Esophagus muscularis mucosa (tissue), 4 donors: Measurements from ENCODE around the gene ADAMTS13. TPM values are rescaled to one million over a fixed set of nuclear protein-coding genes. Genes with fewer than 3 reads are reported as not detected.
"Not testable (repeated sequence)": the region's sequence is repeated elsewhere in the genome, so short reads cannot be mapped to it uniquely, and the experiment has no call there.

Experiments used
- DNase-seq: peaks from one replicate; pipeline ENCODE4 v3.0.0-alpha.2; 2017; ENCODE audit errors: extremely low spot score
- H3K27ac ChIP-seq, 4 donors: fragments of 200-600 bp; sonication (generic); replicated peaks in 1 of 4; 1 replicate in 3 of 4; 2 replicates in 1 of 4; pipeline ENCODE4 v1.5.1; 2016 to 2019; ENCODE audit warnings: mild to moderate bottlenecking in 1 of 4
- H3K27me3 ChIP-seq, 4 donors: fragments of 200-600 bp; sonication (generic); one replicate each; pipeline versions ENCODE4 v1.5.1 to v1.6.0; 2016 to 2019
- H3K36me3 ChIP-seq, 4 donors: fragments of 200-600 bp; sonication (generic); one replicate each; pipeline ENCODE4 v1.5.1; 2016 to 2019
- H3K4me1 ChIP-seq, 4 donors: fragments of 200-600 bp; sonication (generic); one replicate each; pipeline ENCODE4 v1.5.1; 2016 to 2019
- H3K4me3 ChIP-seq, 4 donors: fragments of 200-600 bp; sonication (generic); 1 replicate in 2 of 4; 2 replicates in 2 of 4; pipeline ENCODE4 v1.5.1; 2016 to 2019; ENCODE audit warnings: mild to moderate bottlenecking in 4 of 4, moderate library complexity in 1 of 4
- H3K9me3 ChIP-seq, 4 donors: fragments of 200-600 bp; sonication (generic); 1 replicate in 3 of 4; 2 replicates in 1 of 4; pipeline ENCODE4 v1.5.1; 2016 to 2019
- EP300 ChIP-seq: sonication (generic); formaldehyde crosslinking; IDR thresholded peaks from one replicate; pipeline ENCODE4 v1.6.1; 2017; ENCODE audit warnings: antibody characterized with exemption
- POLR2A ChIP-seq: fragments of 450-650 bp; IDR thresholded peaks from one replicate; pipeline ENCODE4 v1.6.1; 2017; ENCODE audit warnings: antibody characterized with exemption, moderate library complexity, mild to moderate bottlenecking, low read depth
- POLR2AphosphoS5 ChIP-seq, 2 donors: sonication (generic); formaldehyde crosslinking; IDR thresholded peaks; one replicate each; pipeline ENCODE4 v1.6.1; 2017; ENCODE audit warnings: antibody characterized with exemption in 2 of 2
- WGBS: methylation state at CpG from one replicate; pipeline ENCODE4 v1.1.5; 2018; 5-methylcytosine and 5-hydroxymethylcytosine counted together
- intact Hi-C: fragments of 100-400 bp; cut with DNase I; formaldehyde crosslinking; loops from one replicate; pipeline ENCODE4 v1.15.1; 2023
- total RNA-seq, 4 donors: library from RNA; depleted of rRNA; stranded (reverse); fragments of >200 nt; gene quantifications; one replicate each; pipeline versions ENCODE4 v1.1.0 to v1.2.1, GENCODE V29; 2016
- TF ChIP-seq, protein P1 (sequence below), 3 experiments: fragments of 200-600 bp in 2 of 3; fragments of 450-650 bp in 1 of 3; sonication (generic) in 2 of 3; IDR thresholded peaks; one replicate each; pipeline ENCODE4 v1.5.1; 2017 to 2019; ENCODE audit warnings: antibody characterized with exemption in 3 of 3, mild to moderate bottlenecking in 2 of 3, moderate library complexity in 1 of 3

Gene ADAMTS13
- total RNA-seq, 4 donors from 2014 or later, result 1.3 to 1.7 (median 1.4) TPM

DNA sequence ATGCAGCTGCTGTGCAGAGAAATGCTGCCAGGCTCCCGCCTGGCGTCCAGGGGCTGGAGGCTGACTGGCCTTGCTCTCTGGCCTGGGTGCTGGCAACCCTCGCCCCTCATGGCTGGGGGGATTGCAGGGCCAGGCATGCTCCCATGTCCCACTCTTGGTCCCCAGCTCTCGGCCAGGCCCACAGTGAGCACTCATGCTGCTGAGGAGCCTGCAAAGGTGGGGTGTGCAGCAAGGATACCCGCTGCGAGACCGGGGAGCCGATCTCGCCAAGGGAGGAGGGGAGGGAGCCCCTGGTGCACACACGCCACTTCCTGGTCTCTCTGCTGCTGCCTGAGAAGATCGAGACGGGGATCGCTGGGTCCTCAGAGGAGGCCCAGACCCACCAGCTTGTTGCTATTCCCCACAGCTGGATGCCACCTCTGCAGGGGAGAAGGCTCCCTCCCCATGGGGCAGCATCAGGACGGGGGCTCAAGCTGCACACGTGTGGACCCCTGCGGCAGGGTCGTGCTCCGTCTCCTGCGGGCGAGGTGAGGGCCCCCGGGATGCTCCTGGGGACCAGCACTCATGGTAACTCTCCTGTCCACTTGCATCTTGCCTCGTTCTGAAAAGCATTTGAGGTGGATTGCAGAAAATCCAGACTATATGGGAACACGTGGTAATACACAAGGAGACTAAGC, 23.3 kb downstream of the ADAMTS13 start:
- no peak overlapping the region for H3K27ac ChIP-seq
- no peak for TF ChIP-seq EP300
- TF ChIP-seq POLR2AphosphoS5 (IDR thresholded peaks at IDR 0.05), result no peak
- TF ChIP-seq POLR2A, result no peak
- TF ChIP-seq, protein P1, sequence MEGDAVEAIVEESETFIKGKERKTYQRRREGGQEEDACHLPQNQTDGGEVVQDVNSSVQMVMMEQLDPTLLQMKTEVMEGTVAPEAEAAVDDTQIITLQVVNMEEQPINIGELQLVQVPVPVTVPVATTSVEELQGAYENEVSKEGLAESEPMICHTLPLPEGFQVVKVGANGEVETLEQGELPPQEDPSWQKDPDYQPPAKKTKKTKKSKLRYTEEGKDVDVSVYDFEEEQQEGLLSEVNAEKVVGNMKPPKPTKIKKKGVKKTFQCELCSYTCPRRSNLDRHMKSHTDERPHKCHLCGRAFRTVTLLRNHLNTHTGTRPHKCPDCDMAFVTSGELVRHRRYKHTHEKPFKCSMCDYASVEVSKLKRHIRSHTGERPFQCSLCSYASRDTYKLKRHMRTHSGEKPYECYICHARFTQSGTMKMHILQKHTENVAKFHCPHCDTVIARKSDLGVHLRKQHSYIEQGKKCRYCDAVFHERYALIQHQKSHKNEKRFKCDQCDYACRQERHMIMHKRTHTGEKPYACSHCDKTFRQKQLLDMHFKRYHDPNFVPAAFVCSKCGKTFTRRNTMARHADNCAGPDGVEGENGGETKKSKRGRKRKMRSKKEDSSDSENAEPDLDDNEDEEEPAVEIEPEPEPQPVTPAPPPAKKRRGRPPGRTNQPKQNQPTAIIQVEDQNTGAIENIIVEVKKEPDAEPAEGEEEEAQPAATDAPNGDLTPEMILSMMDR (IDR thresholded peaks at IDR 0.05), result no peak
- no peaks in the 10 kb centered on the region for H3K27me3 ChIP-seq
- no peak overlapping the region for H3K4me3 ChIP-seq
- no peaks in the 10 kb centered on the region for H3K36me3 ChIP-seq
- 83% methylated on average over 11 of the region's 23 CpGs for WGBS
- H3K9me3 ChIP-seq, result no peaks in the 10 kb centered on the region
- intact Hi-C loops, result no loop called here
- no peak for DNase-seq
- no peaks in the 10 kb centered on the region for H3K4me1 ChIP-seq

DNA sequence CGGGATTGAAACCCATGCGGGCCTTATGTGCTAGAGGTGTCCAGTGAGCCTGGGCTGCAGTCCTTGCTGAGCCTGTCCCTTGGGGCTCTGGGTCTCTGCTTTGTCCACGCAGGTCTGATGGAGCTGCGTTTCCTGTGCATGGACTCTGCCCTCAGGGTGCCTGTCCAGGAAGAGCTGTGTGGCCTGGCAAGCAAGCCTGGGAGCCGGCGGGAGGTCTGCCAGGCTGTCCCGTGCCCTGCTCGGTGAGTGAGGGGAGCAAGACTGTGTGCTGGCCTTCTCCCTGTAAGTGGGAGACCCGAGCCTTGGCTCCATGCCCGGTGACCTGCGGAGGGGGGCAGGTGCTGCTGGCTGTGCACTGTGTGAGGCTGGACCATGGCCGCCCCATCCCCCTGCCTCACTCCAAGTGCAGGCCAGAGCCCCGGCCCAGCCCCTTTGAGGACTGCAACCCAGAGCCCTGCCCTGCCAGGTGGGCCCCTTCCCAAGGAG, 26.4 kb downstream of the ADAMTS13 start:
- H3K27me3 ChIP-seq, result no peaks in the 10 kb centered on the region
- intact Hi-C loops, result no loop called here
- H3K36me3 ChIP-seq, result no peaks in the 10 kb centered on the region
- DNase-seq, result no peak
- 79% methylated on average over 7 of the region's 13 CpGs for WGBS
- H3K27ac ChIP-seq, result no peak overlapping the region
- TF ChIP-seq, protein P1 (IDR thresholded peaks at IDR 0.05), result no peak
- TF ChIP-seq EP300, result no peak
- TF ChIP-seq POLR2AphosphoS5 (IDR thresholded peaks at IDR 0.05), result no peak
- no peak for TF ChIP-seq POLR2A
- no peaks in the 10 kb centered on the region for H3K9me3 ChIP-seq
- H3K4me1 ChIP-seq, result no peaks in the 10 kb centered on the region
- H3K4me3 ChIP-seq, result no peak overlapping the region

DNA sequence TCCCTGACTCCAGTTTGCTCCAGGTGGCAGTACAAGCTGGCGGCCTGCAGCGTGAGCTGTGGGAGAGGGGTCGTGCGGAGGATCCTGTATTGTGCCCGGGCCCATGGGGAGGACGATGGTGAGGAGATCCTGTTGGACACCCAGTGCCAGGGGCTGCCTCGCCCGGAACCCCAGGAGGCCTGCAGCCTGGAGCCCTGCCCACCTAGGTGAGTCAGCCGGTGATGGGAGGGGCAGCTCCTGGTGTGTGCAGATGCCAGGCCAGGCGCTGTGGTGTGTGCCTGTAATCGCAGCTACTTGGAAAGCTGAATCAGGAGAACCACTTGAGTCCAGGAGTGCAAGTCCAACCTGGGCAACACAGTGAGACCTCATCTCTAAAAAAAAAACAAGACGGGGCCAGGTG, 27.6 kb downstream of the ADAMTS13 start:
- H3K27ac ChIP-seq, result no peak overlapping the region
- WGBS, result 96% methylated on average over 9 of the region's 12 CpGs
- H3K9me3 ChIP-seq, result no peaks in the 10 kb centered on the region
- no peaks in the 10 kb centered on the region for H3K36me3 ChIP-seq
- TF ChIP-seq EP300 (no peak), POLR2AphosphoS5 (IDR thresholded peaks at IDR 0.05) (no peak), POLR2A (no peak)
- TF ChIP-seq, protein P1 (IDR thresholded peaks at IDR 0.05), result no peak
- H3K4me3 ChIP-seq, result no peak overlapping the region
- no peaks in the 10 kb centered on the region for H3K27me3 ChIP-seq
- no peaks in the 10 kb centered on the region for H3K4me1 ChIP-seq
- no peak for DNase-seq
- intact Hi-C loops, result no loop called here

DNA sequence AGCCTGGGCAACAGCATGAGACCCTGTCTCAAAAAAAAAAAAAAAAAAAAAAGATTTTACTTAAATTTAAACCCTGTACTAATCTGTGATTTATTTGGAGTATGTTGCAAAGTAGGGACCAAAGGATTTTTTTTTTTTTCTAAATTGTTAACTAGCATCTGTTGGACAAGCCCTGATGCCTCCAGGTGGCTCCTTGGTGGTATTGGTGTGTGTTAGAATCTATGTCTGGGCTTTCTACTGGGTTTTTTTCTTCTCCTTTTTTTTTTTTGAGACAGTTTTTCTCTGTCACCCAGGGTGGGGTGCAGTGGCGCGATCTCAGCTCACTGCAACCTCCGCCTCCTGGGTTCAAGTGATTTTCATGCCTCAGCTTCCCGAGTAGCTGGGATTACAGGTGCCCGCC, 29.7 kb downstream of the ADAMTS13 start:
- H3K27me3 ChIP-seq, DNase-seq, H3K9me3 ChIP-seq, intact Hi-C loops, H3K36me3 ChIP-seq, H3K4me3 ChIP-seq, H3K4me1 ChIP-seq, H3K27ac ChIP-seq: not testable (repeated sequence)
- 99% methylated on average over 5 of the region's 5 CpGs for WGBS

DNA sequence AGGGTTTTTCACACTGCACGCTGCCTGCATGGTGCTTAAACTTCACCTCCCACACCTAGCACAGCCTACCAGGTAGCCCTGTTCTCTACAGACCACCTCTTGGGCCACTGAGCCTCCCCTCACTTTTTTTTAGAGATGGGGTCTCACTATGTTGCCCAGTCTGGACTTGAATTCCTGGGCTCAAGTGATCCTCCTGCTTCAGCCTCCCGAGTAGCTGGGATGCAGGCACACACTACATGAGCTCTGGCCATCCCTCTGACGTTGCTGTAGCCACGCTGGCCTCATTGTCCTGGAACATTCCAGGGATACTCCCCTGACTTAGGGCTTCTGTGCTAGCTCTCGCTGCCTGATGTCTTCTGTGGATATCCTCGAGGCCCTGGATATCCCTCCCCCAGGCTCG, 30.4 kb downstream of the ADAMTS13 start:
- TF ChIP-seq POLR2A (no peak), EP300 (no peak), POLR2AphosphoS5 (IDR thresholded peaks at IDR 0.05) (no peak)
- TF ChIP-seq, protein P1 (IDR thresholded peaks at IDR 0.05), result no peak
- Histone ChIP-seq H3K27me3 (no peaks in the 10 kb centered on the region), H3K9me3 (no peaks in the 10 kb centered on the region), H3K4me3 (no peak overlapping the region), H3K27ac (no peak overlapping the region), H3K4me1 (no peaks in the 10 kb centered on the region), H3K36me3 (peaks cover 0 to 5% (median 0%) of the 10 kb centered on the region in 4 donors)
- 90% methylated on average over 5 of the region's 7 CpGs for WGBS
- DNase-seq, result no peak
- intact Hi-C loops, result no loop called here
